ENCODE results near the gene COX19. TPM values are rescaled to one million over a fixed set of nuclear protein-coding genes. Genes with fewer than 3 reads are reported as not detected.
"Not testable (repeated sequence)": the region's sequence is repeated elsewhere in the genome, so short reads cannot be mapped to it uniquely, and the experiment has no call there.

COX19 gene
- total RNA-seq, 1 donor from 2014 or later = 5.4 TPM

DNA sequence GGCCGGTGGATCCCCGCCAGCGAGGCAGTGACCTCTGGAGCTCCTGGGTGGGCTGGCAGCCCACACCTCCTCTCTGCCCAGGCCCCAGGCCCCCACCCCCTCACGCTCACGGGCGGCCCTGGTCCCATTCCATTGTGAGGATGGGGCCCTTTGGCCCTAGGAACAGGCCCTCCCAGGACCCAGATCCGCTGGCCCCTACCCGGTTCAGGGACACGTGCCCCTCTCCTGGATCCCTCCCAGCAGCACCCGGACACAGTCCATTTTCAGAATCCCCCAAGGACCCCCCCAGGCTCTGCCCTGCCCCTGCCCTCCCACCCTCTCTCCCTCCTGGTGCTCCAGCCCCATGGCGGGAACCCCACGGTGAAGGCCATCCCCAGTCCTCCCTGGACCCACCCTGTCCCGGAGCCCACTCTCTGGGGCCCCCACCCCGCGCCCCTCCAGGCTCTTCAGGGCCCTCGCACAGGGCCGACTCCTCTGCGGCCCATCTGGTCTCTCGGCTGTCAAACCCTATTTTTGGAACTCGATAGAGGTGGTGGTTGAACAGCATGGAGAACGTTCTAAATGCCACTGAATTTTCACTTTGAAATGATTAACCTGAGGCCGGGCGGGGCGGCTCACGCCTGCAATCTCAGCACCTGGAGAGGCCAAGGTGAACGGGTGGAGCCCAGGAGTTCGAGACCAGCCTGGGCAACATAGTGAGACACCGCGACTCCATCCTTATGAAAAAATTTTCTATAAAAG, 28.9 kb downstream of the COX19 start:
- DNase-seq (ENCODE audit: low read depth in 2 of 2) = no peak

DNA sequence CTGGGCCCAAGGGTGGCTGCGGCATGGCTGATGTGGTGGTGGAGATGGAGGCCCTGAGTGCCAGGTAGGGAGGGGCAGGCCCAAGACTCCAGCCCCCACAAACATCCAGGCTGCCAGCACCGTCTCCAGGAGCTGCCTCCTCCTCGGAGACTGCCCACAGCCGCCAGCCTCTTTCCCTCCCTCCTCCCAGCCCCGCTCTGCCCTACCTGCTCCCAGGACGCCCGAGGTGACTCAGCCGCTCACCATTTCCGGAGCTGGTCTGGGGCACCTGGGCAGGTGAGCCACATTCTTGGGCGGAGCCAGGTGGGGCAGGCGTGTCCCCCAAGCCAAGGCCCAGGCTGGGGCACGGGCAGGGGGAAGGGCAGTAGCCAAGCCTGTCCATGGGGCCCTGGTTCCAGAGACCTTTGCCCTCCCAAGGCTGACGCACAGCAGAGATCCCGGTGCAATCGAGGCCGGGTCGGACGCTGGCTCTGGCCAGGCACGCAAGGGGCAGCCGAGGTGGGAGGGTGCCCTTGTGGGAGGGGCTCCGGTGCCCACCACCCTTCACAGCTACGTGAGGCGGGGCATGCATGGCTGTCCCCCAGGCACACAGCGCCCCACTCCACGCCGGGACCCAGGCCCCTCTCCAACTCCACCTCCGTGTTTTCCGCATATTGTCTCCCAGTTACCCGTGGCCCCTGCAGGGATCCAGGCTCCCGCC, 29.6 kb downstream of the COX19 start:
- no peak for DNase-seq (ENCODE audit: low read depth in 2 of 2)

DNA sequence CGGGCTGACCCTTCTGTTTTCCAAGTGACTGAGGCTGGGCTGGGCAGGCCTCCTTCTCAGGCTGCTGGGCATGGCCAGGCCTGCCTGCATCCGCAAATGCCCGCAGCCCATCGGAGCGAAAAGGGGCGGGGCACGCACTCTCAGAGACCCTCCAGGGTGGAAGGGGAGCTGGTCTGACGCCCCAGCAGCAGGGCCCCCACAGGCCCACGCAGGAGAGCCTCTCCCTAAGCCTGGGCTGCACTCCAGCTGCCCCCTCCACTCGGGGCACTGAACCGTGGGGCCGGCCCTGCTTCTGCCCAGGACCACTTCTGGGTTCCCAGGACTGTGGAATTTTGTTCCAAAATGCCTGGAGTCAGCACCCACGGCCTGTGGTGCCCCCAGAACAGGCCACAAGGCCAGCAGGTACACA, 30.2 kb downstream of the COX19 start:
- no peak for DNase-seq (ENCODE audit: low read depth in 2 of 2)

DNA sequence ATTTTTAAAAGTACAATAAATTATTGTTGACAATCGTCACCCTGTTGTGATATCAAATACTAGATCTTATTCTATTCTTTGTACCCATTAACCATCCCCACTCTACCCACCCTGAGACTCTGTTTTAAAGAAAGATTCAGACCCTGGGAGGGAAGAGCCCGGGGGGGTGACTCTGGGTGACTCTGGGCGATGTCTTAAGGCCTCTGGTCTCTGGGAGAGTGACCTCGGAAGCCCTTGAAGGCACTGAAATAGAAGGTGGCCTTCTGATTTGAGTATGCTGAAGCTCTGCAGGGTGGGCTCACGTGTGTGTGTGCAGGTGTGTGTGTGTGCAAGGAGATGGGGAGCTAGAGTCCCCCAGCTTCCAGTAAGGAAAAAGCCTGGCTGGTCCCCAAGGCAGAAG, 30.6 kb downstream of the COX19 start:
- no peak for DNase-seq (ENCODE audit: low read depth in 2 of 2)

DNA sequence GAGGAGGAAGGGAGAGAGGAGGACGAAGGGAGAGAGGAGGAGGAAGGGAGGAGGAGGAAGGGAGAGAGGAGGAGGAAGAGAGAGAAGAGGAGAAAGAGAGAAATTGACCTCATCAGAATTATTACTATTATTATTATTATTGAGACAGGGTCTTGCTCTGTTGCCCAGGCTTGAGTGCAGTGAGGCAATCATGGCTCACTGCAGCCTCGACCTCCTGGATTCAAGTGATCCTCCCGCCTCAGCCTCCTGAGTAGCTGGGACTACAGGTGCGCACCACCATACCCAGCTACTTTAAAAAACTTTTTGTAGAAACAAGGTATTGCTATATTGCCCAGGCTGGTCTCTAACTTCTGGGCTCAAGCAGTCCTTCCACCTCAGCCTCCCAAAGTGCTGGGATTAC, 31.6 kb downstream of the COX19 start:
- DNase-seq (ENCODE audit: low read depth in 2 of 2) = not testable (repeated sequence)

DNA sequence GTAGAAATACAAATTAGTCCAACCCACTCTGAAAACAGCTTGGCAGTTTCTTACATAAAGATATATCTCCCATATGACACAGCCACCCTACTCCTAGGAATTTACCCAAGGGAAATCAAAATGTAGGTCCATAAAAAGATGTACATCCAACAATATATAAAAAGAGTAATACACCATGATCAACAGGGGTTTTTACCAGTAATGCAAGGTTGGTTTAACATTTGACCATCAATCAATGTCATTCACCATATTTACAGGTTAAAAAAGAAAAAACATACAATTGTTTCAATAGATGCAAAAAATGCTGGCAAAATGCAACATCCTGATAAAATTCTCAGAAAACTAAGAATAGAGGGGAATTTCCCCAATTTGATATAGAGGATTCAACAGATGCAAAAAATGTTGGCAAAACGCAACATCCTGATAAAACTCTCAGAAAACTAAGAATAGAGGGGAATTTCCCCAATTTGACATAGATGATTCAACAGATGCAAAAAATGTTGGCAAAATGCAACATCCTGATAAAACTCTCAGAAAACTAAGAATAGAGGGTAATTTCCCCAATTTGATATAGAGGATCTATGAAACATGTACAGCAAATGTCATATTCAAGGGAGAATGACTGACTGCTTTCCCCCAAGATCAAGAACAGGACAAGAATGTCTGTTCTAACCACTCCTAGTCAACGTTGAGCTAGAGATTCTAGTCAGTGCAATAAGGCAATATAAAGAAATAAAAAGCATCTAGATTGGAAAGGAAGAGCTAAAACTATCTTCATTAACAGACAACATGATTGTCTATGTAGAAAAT, 34.5 kb downstream of the COX19 start:
- DNase-seq (ENCODE audit: low read depth in 2 of 2) = no peak

DNA sequence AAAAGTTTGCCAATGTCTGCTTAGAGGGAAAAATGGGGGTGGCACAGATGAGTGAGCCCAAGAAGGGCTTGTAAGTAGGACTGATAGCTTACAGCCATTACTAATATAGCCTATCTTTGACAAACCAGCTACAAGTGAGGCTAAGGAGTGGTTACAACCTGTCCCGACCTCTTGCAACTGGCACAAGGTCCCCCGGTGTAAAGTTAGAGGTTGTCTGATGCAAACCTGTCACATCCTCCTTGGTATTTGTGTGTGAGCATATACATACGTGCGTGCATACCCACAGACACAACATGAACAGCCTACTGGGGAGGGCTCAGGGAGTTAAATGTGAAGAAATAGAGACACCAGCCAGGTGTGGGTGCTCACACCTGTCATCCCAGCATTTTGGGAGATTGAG, 35.5 kb downstream of the COX19 start:
- DNase-seq (ENCODE audit: low read depth in 2 of 2) = no peak

GRCh38 chr7:938546-939185, 36.7 kb downstream of the COX19 start:
- DNase-seq (ENCODE audit: low read depth in 2 of 2) = no peak

GRCh38 chr7:937856-938484, 37.4 kb downstream of the COX19 start:
- DNase-seq (ENCODE audit: low read depth in 2 of 2) = no peak

- no peak for DNase-seq (ENCODE audit: low read depth in 2 of 2)
These were observed 38.8 kb downstream of the COX19 start for GRCh38 chr7:936386-937054.

GRCh38 chr7:935874-936385, 39.4 kb downstream of the COX19 start:
- no peak for DNase-seq (ENCODE audit: low read depth in 2 of 2)

- no peak for DNase-seq (ENCODE audit: low read depth in 2 of 2)
These were observed 40.0 kb downstream of the COX19 start for GRCh38 chr7:935164-935873.

DNA sequence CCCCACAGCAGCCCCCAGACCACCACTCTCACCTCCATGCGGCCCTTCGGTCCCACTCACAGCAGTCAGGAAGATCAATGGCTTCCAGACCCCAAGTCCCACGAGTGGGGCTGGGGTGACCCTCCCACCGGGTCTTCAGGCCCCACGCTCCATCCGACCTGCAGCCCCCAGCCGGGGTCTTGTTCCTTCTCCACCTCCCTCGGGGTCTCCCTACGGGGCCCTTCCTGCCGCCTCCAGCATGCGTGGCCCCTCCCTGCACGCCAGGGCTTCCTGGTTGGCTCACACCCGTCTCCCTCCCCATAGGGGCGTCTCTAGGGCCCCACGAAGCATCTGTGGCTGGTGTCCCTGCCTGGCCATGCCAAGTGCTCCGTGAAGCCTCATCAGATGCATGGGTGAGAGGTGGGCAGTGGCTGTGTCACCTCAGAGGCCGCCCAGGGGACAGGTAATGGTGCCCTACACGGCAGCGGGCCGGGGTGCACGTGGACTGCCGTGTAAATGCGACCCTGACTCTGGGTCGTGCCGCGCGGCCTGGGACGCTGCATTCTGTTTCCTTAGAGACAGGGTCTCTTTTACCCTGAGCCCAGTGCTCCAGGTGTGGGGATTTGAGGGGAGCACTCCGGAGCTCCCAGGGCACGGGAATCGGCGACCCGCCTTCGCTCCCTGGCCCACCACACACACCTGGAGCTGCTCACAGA, 40.7 kb downstream of the COX19 start:
- DNase-seq (ENCODE audit: low read depth in 2 of 2) = no peak

- DNase-seq (ENCODE audit: low read depth in 2 of 2) = no peak
These were observed 42.7 kb downstream of the COX19 start for GRCh38 chr7:932651-932975.

- no peak for DNase-seq (ENCODE audit: low read depth in 2 of 2)
These were observed 43.3 kb downstream of the COX19 start for GRCh38 chr7:931871-932650.

DNA sequence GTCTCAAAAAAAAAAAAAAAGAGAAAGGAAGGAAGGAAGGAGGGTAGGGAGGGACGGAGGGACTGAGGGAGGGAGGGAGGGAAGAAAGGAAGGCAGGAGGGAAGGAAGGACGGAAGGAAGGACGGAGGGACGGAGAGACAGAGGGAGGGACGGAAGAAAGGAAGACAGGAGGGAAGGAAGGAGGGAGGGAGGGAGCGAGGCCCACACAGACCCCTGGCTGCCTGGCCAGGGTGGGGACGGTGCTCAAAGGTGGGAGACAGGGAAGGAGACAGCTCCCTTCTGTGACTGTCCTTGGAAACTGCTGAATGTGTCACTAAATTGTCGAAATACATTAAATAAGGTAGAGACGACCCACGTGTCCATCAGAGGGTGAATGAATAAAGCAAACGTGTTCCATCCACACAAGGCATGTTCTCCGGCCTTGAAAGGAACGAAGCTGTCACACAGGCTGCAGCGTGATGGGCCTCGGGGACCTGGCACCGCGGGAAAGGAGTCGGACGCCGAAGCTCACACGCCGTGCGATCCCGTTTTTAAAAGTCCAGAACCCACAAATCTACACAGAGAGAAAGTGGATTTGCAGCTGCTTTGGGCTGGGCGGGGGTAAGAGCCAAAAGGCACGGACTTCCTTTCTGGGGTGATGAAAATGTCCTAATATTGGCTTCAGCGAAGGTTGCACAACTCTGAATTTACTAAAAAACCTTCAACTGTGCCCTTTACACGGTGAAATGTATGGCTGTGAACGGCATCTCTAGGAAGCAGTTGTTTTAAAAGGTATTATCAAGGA, 44.2 kb downstream of the COX19 start:
- DNase-seq (ENCODE audit: low read depth in 2 of 2) = no peak

- no peak for DNase-seq (ENCODE audit: low read depth in 2 of 2)
These were observed 46.0 kb downstream of the COX19 start for GRCh38 chr7:929311-929711.

All from lung microvascular endothelial cell (primary cell).